DOHH2 (cell line): ENCODE measurements around the gene PAGR1.
A peak's percentile ranks its signal among the peaks of the same experiment; 100 is the strongest.

ENCODE experiments used
- H3F3A ChIP-seq: fragments of 200-600 bp; sonication (generic), shearing (Covaris generic); 2 replicates; pipeline ENCODE4 v1.6.0; 2016; ENCODE audit warnings: antibody characterized with exemption, mild to moderate bottlenecking; ENCODE audit not compliant: control insufficient read depth, insufficient read depth
- H3K27ac ChIP-seq: fragments of 200-600 bp; sonication (generic); 2 replicates; pipeline ENCODE4 v1.5.1; 2014; ENCODE audit warnings: low read depth, mild to moderate bottlenecking, low read length, moderate library complexity
- H3K27me3 ChIP-seq: fragments of 200-600 bp; sonication (generic); 2 replicates; pipeline ENCODE4 v1.6.1; 2014; ENCODE audit warnings: mild to moderate bottlenecking, low read length, mixed read lengths; ENCODE audit not compliant: control insufficient read depth
- H3K36me3 ChIP-seq: fragments of 200-600 bp; sonication (generic); 2 replicates; pipeline ENCODE4 v1.6.1; 2014; ENCODE audit warnings: mild to moderate bottlenecking, low read length, moderate library complexity, mixed read lengths; ENCODE audit not compliant: control insufficient read depth
- H3K4me1 ChIP-seq: fragments of 200-600 bp; sonication (generic); 2 replicates; pipeline ENCODE4 v1.6.1; 2014; ENCODE audit warnings: mild to moderate bottlenecking, low read length, mixed read lengths; ENCODE audit not compliant: control insufficient read depth
- H3K4me2 ChIP-seq: fragments of 200-600 bp; sonication (generic); 2 replicates; pipeline ENCODE4 v1.6.0; 2014; ENCODE audit warnings: mild to moderate bottlenecking, low read length, moderate library complexity
- H3K4me3 ChIP-seq: fragments of 200-600 bp; sonication (generic); 2 replicates; pipeline ENCODE4 v1.5.1; 2014; ENCODE audit warnings: mild to moderate bottlenecking, low read length, mixed read lengths
- H3K79me2 ChIP-seq: fragments of 200-600 bp; sonication (generic); 2 replicates; pipeline ENCODE4 v1.6.1; 2014; ENCODE audit warnings: mild to moderate bottlenecking, low read length, mixed read lengths; ENCODE audit not compliant: control insufficient read depth
- H3K9me2 ChIP-seq: fragments of 200-600 bp; sonication (generic); replicated peaks from 2 replicates; pipeline ENCODE4 v1.6.1; 2014; ENCODE audit warnings: mild to moderate bottlenecking, low read length, mixed read lengths; ENCODE audit not compliant: control insufficient read depth
- H3K9me3 ChIP-seq: fragments of 200-600 bp; sonication (generic); 2 replicates; pipeline ENCODE4 v1.6.1; 2014; ENCODE audit warnings: antibody characterized with exemption, low read length, mixed read lengths; ENCODE audit not compliant: control insufficient read depth, insufficient read depth
- H4K20me1 ChIP-seq: fragments of 200-600 bp; sonication (generic); 2 replicates; pipeline ENCODE4 v1.6.0; 2014; ENCODE audit warnings: low read depth, mild to moderate bottlenecking, antibody characterized with exemption, low read length, moderate library complexity; ENCODE audit not compliant: control insufficient read depth, insufficient read depth
- EZH2phosphoT487 ChIP-seq: fragments of 200-600 bp; sonication (generic); IDR thresholded peaks from 2 replicates; pipeline ENCODE4 v1.6.1; 2017; ENCODE audit warnings: borderline replicate concordance, mild to moderate bottlenecking, antibody characterized with exemption, low read length, moderate library complexity, mixed read lengths
- TF ChIP-seq, protein P1 (sequence below): fragments of 200-600 bp; sonication (generic); IDR thresholded peaks from one replicate; pipeline ENCODE4 v1.5.1; 2014; ENCODE audit warnings: antibody characterized with exemption, mild to moderate bottlenecking, low read depth, low read length; ENCODE audit not compliant: poor library complexity, severe bottlenecking

The PAGR1 gene

DNA sequence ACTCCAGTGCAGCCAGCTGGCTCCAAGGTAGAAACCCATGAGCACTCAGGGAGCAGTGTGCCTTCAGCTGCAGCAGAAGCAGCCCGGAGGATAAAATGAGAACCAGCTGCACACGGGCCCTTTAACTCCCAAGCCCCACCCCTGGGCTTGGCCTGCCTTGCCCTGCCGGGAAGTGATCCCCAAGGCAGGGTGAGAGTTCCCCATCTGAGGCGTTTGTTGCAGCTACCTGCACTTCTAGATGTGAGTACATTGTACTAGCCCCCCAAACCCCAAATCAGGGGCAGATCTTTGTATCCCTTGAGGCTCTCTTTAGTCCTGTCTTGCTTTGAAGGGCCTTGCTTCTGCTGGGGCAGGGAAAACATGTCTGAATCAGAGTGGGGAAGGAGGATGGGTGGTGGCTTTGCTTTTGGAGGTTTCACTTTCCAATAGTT is 4.3 kb downstream of the PAGR1 start, which contains the start of gene MVP:
Gene MVP, plus strand, starts transcription at position 192 of the 431 bp plus-strand sequence. CDS start 10,088 bp downstream, outside the sequence.
- Histone ChIP-seq H3K36me3 (peaks cover 49% of the 10 kb centered on the region), H3K4me3 (peak within 1 kb of the TSS; percentile 55), H3K9me3 (no peaks in the 10 kb centered on the region), H3K27ac (no peak within 1 kb of the TSS), H3F3A (no peaks in the 10 kb centered on the region), H4K20me1 (peaks cover 20% of the 10 kb centered on the region; the same call in 1 of the 2 replicates), H3K27me3 (no peaks in the 10 kb centered on the region), H3K4me2 (peak within 1 kb of the TSS; percentile 98), H3K9me2 (no peaks in the 10 kb centered on the region), H3K79me2 (peaks cover 49% of the 10 kb centered on the region), H3K4me1 (peaks cover 51% of the 10 kb centered on the region)
- no peak for TF ChIP-seq EZH2phosphoT487
- TF ChIP-seq, protein P1, sequence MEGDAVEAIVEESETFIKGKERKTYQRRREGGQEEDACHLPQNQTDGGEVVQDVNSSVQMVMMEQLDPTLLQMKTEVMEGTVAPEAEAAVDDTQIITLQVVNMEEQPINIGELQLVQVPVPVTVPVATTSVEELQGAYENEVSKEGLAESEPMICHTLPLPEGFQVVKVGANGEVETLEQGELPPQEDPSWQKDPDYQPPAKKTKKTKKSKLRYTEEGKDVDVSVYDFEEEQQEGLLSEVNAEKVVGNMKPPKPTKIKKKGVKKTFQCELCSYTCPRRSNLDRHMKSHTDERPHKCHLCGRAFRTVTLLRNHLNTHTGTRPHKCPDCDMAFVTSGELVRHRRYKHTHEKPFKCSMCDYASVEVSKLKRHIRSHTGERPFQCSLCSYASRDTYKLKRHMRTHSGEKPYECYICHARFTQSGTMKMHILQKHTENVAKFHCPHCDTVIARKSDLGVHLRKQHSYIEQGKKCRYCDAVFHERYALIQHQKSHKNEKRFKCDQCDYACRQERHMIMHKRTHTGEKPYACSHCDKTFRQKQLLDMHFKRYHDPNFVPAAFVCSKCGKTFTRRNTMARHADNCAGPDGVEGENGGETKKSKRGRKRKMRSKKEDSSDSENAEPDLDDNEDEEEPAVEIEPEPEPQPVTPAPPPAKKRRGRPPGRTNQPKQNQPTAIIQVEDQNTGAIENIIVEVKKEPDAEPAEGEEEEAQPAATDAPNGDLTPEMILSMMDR, result no peak

DNA sequence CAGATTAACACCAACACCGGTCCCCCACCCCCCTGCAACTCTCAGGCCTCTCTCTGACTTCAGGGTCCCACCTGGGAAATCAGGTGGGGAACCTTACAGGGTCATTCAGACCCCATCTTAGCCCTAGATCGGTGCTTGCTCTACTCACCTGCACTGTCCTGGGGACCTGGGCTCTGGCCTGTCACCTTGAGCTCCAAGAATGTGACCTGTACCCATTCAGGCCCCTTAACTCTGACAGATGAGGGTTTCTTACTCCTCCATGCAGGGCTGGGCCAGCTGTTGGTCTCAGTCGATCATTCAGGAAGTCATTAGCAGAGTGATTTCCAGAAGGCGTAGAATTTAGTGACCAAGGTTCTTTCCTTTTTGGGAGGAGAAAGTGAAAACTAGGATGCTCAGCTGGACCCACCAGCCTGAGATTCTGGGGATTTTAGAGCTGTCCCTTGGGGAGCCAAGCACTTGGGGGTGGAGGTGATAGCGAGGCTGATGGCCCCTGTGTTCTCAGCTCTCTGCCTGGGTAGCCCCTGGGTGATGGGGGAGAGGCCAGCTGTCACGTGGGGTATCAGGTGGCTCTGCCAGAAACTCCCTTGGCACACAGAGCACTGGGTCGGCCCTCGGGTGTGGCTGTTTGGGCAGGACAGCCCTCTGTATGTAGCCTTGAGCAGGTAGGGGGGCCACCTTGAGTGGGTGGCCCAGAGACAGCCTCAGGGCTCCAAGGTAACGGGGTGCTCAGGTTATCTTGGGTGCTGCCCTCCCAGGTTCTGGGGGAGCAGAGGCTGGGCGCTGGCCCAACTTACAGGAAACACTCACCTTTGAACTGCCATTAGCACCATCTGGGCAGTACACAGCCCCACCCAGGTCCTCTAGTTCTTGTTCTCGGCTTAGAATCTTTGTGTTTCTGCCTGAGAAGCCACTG is 5.0 kb downstream of the PAGR1 start:
- H3K4me3 ChIP-seq, result peak overlapping the region; percentile 55
- no peak overlapping the region for H3K27ac ChIP-seq
- H3K4me1 ChIP-seq, result peaks cover 51% of the 10 kb centered on the region

GRCh38 chr16:29821643-29822115 is 5.7 kb downstream of the PAGR1 start:
- Histone ChIP-seq H3K79me2 (peaks cover 44% of the 10 kb centered on the region), H3K4me3 (no peak overlapping the region), H3K36me3 (peaks cover 46% of the 10 kb centered on the region), H3K9me3 (no peaks in the 10 kb centered on the region), H4K20me1 (peaks cover 20% of the 10 kb centered on the region; the same call in 1 of the 2 replicates), H3K4me1 (peaks cover 51% of the 10 kb centered on the region), H3K9me2 (no peaks in the 10 kb centered on the region), H3K4me2 (peak overlapping the region; percentile 98), H3K27me3 (peaks cover 3% of the 10 kb centered on the region; the same call in 1 of the 2 replicates), H3K27ac (no peak overlapping the region), H3F3A (no peaks in the 10 kb centered on the region)
- no peak for TF ChIP-seq EZH2phosphoT487
- TF ChIP-seq, protein P1, result no peak

More for the DNA sequence above, 5.0 kb downstream of the PAGR1 start:
- Histone ChIP-seq H3F3A (no peaks in the 10 kb centered on the region), H3K79me2 (peaks cover 49% of the 10 kb centered on the region), H3K9me2 (no peaks in the 10 kb centered on the region), H3K36me3 (peaks cover 49% of the 10 kb centered on the region), H3K4me2 (peak overlapping the region; percentile 98), H3K9me3 (no peaks in the 10 kb centered on the region), H4K20me1 (peaks cover 20% of the 10 kb centered on the region; the same call in 1 of the 2 replicates), H3K27me3 (peaks cover 1% of the 10 kb centered on the region; the same call in 1 of the 2 replicates)
- no peak for TF ChIP-seq EZH2phosphoT487
- TF ChIP-seq, protein P1, result no peak
